Measurements from ENCODE around the gene USP35.

GRCh38 chr11:78170874-78171549, 17.7 kb upstream of the USP35 start:
- TF ChIP-seq CTCF (conservative IDR thresholded peaks at IDR 0.05 in 1 of 2, IDR thresholded peaks at IDR 0.05 in 1 of 2; ENCODE audit: low read depth in 1 of 2, low read length in 2 of 2) (no peak), EZH2 (IDR thresholded peaks at IDR 0.05; ENCODE audit: low read length, missing control alignments) (no peak)

All from fibroblast of lung (primary cell).